ENCODE data around the gene DAGLB.

DNA sequence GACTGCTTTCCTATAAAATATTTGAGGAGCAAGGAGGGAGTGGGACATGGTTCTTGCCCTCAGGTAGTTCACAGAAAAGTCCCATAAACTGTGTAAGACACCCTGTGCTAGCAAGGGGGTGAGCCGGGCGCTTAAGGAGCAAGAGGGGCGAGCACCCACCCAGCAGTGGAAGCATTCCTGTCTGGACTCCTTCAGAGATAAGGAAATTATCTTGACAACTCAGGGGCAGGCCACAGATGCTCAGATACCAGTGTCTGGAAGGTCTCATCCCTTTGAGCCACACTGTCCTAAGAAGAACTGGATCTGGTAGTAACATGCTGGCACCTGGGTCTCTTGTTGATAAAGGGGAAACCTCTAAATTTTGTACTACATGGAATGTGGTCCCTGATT, 54.1 kb downstream of the DAGLB start:
- TF ChIP-seq, protein P1, sequence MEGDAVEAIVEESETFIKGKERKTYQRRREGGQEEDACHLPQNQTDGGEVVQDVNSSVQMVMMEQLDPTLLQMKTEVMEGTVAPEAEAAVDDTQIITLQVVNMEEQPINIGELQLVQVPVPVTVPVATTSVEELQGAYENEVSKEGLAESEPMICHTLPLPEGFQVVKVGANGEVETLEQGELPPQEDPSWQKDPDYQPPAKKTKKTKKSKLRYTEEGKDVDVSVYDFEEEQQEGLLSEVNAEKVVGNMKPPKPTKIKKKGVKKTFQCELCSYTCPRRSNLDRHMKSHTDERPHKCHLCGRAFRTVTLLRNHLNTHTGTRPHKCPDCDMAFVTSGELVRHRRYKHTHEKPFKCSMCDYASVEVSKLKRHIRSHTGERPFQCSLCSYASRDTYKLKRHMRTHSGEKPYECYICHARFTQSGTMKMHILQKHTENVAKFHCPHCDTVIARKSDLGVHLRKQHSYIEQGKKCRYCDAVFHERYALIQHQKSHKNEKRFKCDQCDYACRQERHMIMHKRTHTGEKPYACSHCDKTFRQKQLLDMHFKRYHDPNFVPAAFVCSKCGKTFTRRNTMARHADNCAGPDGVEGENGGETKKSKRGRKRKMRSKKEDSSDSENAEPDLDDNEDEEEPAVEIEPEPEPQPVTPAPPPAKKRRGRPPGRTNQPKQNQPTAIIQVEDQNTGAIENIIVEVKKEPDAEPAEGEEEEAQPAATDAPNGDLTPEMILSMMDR (IDR thresholded peaks at IDR 0.05) = no peak
- TF ChIP-seq POLR2A (IDR thresholded peaks at IDR 0.05) = no peak

Data from right lobe of liver (tissue), 4 donors.